Measurements from ENCODE around the gene PPP4R1.

GRCh38 chr18:9508446-9509025 is 105.8 kb downstream of the PPP4R1 start:
- TF ChIP-seq POLR2AphosphoS5 (IDR thresholded peaks at IDR 0.05; ENCODE audit: low read depth), result no peak
- TF ChIP-seq, protein P1, sequence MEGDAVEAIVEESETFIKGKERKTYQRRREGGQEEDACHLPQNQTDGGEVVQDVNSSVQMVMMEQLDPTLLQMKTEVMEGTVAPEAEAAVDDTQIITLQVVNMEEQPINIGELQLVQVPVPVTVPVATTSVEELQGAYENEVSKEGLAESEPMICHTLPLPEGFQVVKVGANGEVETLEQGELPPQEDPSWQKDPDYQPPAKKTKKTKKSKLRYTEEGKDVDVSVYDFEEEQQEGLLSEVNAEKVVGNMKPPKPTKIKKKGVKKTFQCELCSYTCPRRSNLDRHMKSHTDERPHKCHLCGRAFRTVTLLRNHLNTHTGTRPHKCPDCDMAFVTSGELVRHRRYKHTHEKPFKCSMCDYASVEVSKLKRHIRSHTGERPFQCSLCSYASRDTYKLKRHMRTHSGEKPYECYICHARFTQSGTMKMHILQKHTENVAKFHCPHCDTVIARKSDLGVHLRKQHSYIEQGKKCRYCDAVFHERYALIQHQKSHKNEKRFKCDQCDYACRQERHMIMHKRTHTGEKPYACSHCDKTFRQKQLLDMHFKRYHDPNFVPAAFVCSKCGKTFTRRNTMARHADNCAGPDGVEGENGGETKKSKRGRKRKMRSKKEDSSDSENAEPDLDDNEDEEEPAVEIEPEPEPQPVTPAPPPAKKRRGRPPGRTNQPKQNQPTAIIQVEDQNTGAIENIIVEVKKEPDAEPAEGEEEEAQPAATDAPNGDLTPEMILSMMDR (IDR thresholded peaks at IDR 0.05; ENCODE audit: insufficient read depth, low read length), result no peak

Data from HL-60 (cell line).